Measurements from ENCODE around the gene DEPDC1.
A peak's percentile ranks its signal among the peaks of the same experiment; 100 is the strongest.

Gene DEPDC1

GRCh38 chr1:68438310-68438709 is 58.6 kb downstream of the DEPDC1 start:
- TF ChIP-seq ZNF433 (tag by site-specific recombination; IDR thresholded peaks at IDR 0.05; ENCODE audit: low read depth) (no peak), ZNF416 (tag by site-specific recombination; IDR thresholded peaks at IDR 0.05) (no peak), MYNN (tag by site-specific recombination; IDR thresholded peaks at IDR 0.05; ENCODE audit: borderline replicate concordance) (no peak), ZNF658 (tag by site-specific recombination; IDR thresholded peaks at IDR 0.05) (no peak), ZBTB20 (tag by site-specific recombination; IDR thresholded peaks at IDR 0.05) (no peak), ZNF571 (tag by site-specific recombination; IDR thresholded peaks at IDR 0.05) (no peak), ZNF449 (tag by site-specific recombination; IDR thresholded peaks at IDR 0.05) (no peak), ZNF280D (tag by site-specific recombination; IDR thresholded peaks at IDR 0.05) (no peak), ZNF529 (tag by site-specific recombination; IDR thresholded peaks at IDR 0.05; ENCODE audit: insufficient replicate concordance) (no peak), PBX3 (CRISPR knock-in tag; IDR thresholded peaks at IDR 0.05) (no peak), YY1 (tag by site-specific recombination; IDR thresholded peaks at IDR 0.05) (no peak), ZNF324 (tag by site-specific recombination; IDR thresholded peaks at IDR 0.05) (no peak)
- Histone ChIP-seq H3K4me3 (ENCODE audit: low read depth, low read length) (no peak overlapping the region), H3K27ac (ENCODE audit: extremely low read depth, low read depth, low read length) (no peak overlapping the region), H3K9me3 (ENCODE audit: control insufficient read depth, insufficient read depth, low read depth, low read length) (no peaks in the 10 kb centered on the region), H3K4me1 (ENCODE audit: control insufficient read depth, insufficient read depth, low read length) (no peaks in the 10 kb centered on the region), H3K36me3 (ENCODE audit: control insufficient read depth in 2 of 2, insufficient read depth in 1 of 2, low read length in 2 of 2) (no peaks in the 10 kb centered on the region)
- ChIA-PET CTCF (no interaction called here), POLR2A (no interaction called here)

- no peak for TF ChIP-seq ZNF558 (tag by site-specific recombination; IDR thresholded peaks at IDR 0.05)
- TF ChIP-seq ZFHX2 (tag by site-specific recombination; conservative IDR thresholded peaks at IDR 0.05): peak; percentile 98
- TF ChIP-seq EGR2 (tag by site-specific recombination; IDR thresholded peaks at IDR 0.05; ENCODE audit: low read depth): peak; percentile 99
- no peak for TF ChIP-seq PRDM1 (tag by site-specific recombination; IDR thresholded peaks at IDR 0.05)
- H3K27ac ChIP-seq (ENCODE audit: extremely low read depth, low read depth, low read length): no peak overlapping the region
- no peaks in the 10 kb centered on the region for H3K4me1 ChIP-seq (ENCODE audit: control insufficient read depth, insufficient read depth, low read length)
- H3K36me3 ChIP-seq (ENCODE audit: control insufficient read depth in 2 of 2, insufficient read depth in 1 of 2, low read length in 2 of 2): no peaks in the 10 kb centered on the region
- POLR2A ChIA-PET: no interaction called here
- no peak overlapping the region for H3K4me3 ChIP-seq (ENCODE audit: low read depth, low read length)
- H3K9me3 ChIP-seq (ENCODE audit: control insufficient read depth, insufficient read depth, low read depth, low read length): no peaks in the 10 kb centered on the region
- CTCF ChIA-PET: interaction anchor here (0.7 to 1.7 kb wide), 2 partner anchors 10 to 14 kb away, joined by 3 to 11 read pairs; no protein-coding TSS in a partner anchor
Observed at GRCh38 chr1:68433395-68433794, 63.5 kb downstream of the DEPDC1 start.

- H3K4me1 ChIP-seq (ENCODE audit: control insufficient read depth, insufficient read depth, low read length): no peaks in the 10 kb centered on the region
- no peaks in the 10 kb centered on the region for H3K36me3 ChIP-seq (ENCODE audit: control insufficient read depth in 2 of 2, insufficient read depth in 1 of 2, low read length in 2 of 2)
- no peak overlapping the region for H3K4me3 ChIP-seq (ENCODE audit: low read depth, low read length)
- ChIA-PET CTCF (interaction anchor here (1.4 to 4.2 kb wide), 2 partner anchors 12 to 311 kb away, joined by 3 to 23 read pairs; no protein-coding TSS in a partner anchor), POLR2A (no interaction called here)
- no peak overlapping the region for H3K27ac ChIP-seq (ENCODE audit: extremely low read depth, low read depth, low read length)
- no peaks in the 10 kb centered on the region for H3K9me3 ChIP-seq (ENCODE audit: control insufficient read depth, insufficient read depth, low read depth, low read length)
- no peak for TF ChIP-seq ZNF302 (tag by site-specific recombination; IDR thresholded peaks at IDR 0.05; ENCODE audit: low read depth)
- no peak for TF ChIP-seq ZNF423 (tag by site-specific recombination; IDR thresholded peaks at IDR 0.05)
- TF ChIP-seq HOXA7 (CRISPR knock-in tag; IDR thresholded peaks at IDR 0.05; ENCODE audit: borderline replicate concordance): no peak
- TF ChIP-seq ZNF560 (tag by site-specific recombination; IDR thresholded peaks at IDR 0.05; ENCODE audit: borderline replicate concordance): no peak
- no peak for TF ChIP-seq ZSCAN18 (tag by site-specific recombination; IDR thresholded peaks at IDR 0.05)
- no peak for TF ChIP-seq KLF7 (tag by site-specific recombination; IDR thresholded peaks at IDR 0.05; ENCODE audit: borderline replicate concordance)
- no peak for TF ChIP-seq ZBTB11 (tag by site-specific recombination; conservative IDR thresholded peaks at IDR 0.05; ENCODE audit: low read depth)
Observed at GRCh38 chr1:68431076-68431475, 65.8 kb downstream of the DEPDC1 start.

Data from HEK293 (cell line).